ENCODE measurements around the gene NAPA.

Gene NAPA

GRCh38 chr19:47510516-47511127 is 4.2 kb downstream of the NAPA start:
- no peak for DNase-seq (ENCODE audit: low read depth in 1 of 2, low spot score in 1 of 2)
- Histone ChIP-seq H3K4me3 (replicated peaks; ENCODE audit: insufficient read depth, low read length) (no peak overlapping the region), H3K27me3 (ENCODE audit: insufficient read depth, poor library complexity, severe bottlenecking) (no peaks in the 10 kb centered on the region), H3K27ac (replicated peaks) (no peak overlapping the region)
- TF ChIP-seq GABPA (IDR thresholded peaks at IDR 0.05; ENCODE audit: low read depth): no peak
- no peak for TF ChIP-seq SPI1 (IDR thresholded peaks at IDR 0.05; ENCODE audit: borderline replicate concordance, low read depth)
- TF ChIP-seq, protein P1, sequence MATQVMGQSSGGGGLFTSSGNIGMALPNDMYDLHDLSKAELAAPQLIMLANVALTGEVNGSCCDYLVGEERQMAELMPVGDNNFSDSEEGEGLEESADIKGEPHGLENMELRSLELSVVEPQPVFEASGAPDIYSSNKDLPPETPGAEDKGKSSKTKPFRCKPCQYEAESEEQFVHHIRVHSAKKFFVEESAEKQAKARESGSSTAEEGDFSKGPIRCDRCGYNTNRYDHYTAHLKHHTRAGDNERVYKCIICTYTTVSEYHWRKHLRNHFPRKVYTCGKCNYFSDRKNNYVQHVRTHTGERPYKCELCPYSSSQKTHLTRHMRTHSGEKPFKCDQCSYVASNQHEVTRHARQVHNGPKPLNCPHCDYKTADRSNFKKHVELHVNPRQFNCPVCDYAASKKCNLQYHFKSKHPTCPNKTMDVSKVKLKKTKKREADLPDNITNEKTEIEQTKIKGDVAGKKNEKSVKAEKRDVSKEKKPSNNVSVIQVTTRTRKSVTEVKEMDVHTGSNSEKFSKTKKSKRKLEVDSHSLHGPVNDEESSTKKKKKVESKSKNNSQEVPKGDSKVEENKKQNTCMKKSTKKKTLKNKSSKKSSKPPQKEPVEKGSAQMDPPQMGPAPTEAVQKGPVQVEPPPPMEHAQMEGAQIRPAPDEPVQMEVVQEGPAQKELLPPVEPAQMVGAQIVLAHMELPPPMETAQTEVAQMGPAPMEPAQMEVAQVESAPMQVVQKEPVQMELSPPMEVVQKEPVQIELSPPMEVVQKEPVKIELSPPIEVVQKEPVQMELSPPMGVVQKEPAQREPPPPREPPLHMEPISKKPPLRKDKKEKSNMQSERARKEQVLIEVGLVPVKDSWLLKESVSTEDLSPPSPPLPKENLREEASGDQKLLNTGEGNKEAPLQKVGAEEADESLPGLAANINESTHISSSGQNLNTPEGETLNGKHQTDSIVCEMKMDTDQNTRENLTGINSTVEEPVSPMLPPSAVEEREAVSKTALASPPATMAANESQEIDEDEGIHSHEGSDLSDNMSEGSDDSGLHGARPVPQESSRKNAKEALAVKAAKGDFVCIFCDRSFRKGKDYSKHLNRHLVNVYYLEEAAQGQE (IDR thresholded peaks at IDR 0.05; ENCODE audit: insufficient replicate concordance, low read depth): no peak
- TF ChIP-seq POLR2AphosphoS5 (IDR thresholded peaks at IDR 0.05; ENCODE audit: low read depth): no peak
- TF ChIP-seq CTCF (IDR thresholded peaks at IDR 0.05; ENCODE audit: insufficient read depth, low read length): no peak

GRCh38 chr19:47509973-47510372 is 4.9 kb downstream of the NAPA start:
- Histone ChIP-seq H3K4me3 (replicated peaks; ENCODE audit: insufficient read depth, low read length) (no peak overlapping the region), H3K27me3 (ENCODE audit: insufficient read depth, poor library complexity, severe bottlenecking) (no peaks in the 10 kb centered on the region), H3K27ac (replicated peaks) (no peak overlapping the region)
- TF ChIP-seq SPI1 (IDR thresholded peaks at IDR 0.05; ENCODE audit: borderline replicate concordance, low read depth): no peak
- TF ChIP-seq CTCF (IDR thresholded peaks at IDR 0.05; ENCODE audit: insufficient read depth, low read length): no peak
- TF ChIP-seq, protein P1 (IDR thresholded peaks at IDR 0.05; ENCODE audit: insufficient replicate concordance, low read depth): no peak
- no peak for TF ChIP-seq POLR2AphosphoS5 (IDR thresholded peaks at IDR 0.05; ENCODE audit: low read depth)
- no peak for TF ChIP-seq GABPA (IDR thresholded peaks at IDR 0.05; ENCODE audit: low read depth)
- no peak for DNase-seq (ENCODE audit: low read depth in 1 of 2, low spot score in 1 of 2)

DNA sequence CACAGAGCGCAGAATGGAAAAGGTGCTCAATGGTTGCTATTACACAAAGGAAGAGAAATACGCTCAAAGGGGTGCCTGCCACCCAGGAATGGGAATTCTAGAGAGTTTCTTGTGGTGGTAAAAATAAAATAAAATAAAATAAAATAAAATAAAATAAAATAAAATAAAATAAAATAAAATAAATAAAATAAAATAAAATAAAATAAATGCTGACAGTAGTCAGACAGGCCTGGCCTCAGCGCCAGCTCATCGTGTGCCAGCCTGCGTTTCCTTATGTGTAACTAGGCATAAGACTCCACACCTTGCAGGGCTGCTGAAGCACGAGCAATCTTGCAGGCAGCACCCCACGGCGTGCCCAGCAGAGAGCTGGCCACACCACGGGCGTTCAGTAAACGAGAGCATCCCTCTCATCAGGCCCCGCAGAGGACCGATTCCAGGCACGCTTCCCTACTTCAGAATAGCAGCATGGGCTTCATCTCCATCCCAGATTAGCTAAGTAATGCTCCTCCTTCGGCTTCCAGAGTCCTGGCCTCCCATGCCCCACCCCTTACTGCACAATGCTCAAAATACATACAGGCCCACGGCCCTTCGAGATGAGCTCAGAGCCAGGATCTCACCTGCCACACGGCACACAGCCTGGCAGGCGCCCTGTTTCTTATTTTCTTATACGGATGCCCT is 5.6 kb downstream of the NAPA start:
- Histone ChIP-seq H3K4me3 (replicated peaks; ENCODE audit: insufficient read depth, low read length) (no peak overlapping the region), H3K27me3 (ENCODE audit: insufficient read depth, poor library complexity, severe bottlenecking) (no peaks in the 10 kb centered on the region), H3K27ac (replicated peaks) (no peak overlapping the region)
- DNase-seq (ENCODE audit: low read depth in 1 of 2, low spot score in 1 of 2): no peak
- TF ChIP-seq SPI1 (IDR thresholded peaks at IDR 0.05; ENCODE audit: borderline replicate concordance, low read depth) (no peak), POLR2AphosphoS5 (IDR thresholded peaks at IDR 0.05; ENCODE audit: low read depth) (no peak), GABPA (IDR thresholded peaks at IDR 0.05; ENCODE audit: low read depth) (no peak), CTCF (IDR thresholded peaks at IDR 0.05; ENCODE audit: insufficient read depth, low read length) (no peak)
- TF ChIP-seq, protein P1 (IDR thresholded peaks at IDR 0.05; ENCODE audit: insufficient replicate concordance, low read depth): no peak
